Inflammatory macrophage treated with lipopolysaccharide for 1 hour (primary cell): Measurements from ENCODE around the gene AGAP1.

ENCODE experiments used
- DNase-seq, 2 donors: peaks; one replicate each; pipeline ENCODE4 v3.0.0-alpha.2; 2020 to 2022

Gene AGAP1

DNA sequence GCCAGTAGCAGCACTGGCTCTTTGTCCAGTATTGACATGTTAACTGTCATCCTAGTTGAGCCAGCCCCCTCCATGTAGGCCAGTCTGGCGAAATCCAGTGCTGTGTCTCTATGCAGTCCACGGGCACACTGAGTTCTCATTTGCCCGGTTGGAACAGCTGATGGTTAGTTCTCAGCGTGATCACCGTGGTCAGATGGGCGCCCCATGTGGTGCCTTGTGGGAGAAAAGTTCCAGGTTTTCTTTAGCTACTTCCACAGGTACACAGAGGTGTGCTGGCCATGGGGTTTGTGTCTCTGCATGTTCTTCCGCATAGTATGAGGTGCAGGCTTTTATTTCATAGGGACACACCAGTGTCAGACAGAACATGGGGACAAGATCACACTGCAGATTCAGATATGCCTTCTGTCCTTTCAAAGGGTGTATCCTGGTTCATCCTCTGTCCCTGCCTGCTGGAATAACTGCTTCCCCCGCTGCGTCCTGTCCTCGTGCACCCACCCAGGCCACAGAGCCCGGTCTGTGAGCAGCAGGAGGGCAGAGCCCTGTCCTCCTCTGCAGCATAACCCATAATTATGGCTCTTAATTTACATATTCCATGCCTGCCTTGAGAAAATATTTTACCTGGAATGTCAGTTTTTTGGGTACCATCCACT lies 340.3 kb downstream of the AGAP1 start:
- no peak for DNase-seq

DNA sequence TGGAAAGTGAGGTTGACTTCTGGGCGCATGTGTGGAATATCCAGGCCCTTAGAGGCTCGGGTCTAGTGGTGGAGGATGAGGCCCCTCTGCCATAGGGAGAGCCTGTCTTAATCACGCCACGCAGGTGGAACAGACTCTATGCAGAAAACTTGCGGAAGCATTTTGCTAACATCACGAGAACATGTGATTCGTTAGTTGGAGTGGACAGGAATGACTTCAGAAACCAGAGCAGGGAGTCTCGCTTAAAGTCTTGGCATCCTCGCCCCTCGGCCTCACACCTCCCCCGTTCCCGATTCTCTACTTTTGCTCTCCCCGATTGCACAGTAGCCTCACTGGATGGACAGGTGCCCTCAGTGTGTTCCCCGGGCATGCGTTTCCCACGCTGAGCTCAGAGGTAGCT lies 340.9 kb downstream of the AGAP1 start:
- no peak for DNase-seq

DNA sequence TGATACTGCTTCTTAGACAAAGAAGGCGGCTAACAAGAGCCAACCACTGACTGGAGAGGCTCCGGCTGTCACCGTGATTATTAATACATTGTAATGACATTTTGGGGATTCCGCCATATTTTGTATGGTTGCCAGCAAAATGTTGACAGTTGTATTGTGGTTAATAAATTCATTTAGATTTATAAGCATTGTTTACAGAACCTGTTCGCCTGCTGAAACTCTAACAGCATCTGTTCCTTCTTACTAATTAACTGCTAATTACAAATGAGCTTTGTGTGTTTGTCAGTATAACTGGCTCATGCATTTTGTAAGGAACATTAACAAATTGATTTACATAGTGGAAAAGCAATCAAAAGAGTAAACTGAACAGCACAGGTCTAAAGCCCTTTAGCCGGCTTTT lies 342.0 kb downstream of the AGAP1 start:
- DNase-seq: no peak

DNA sequence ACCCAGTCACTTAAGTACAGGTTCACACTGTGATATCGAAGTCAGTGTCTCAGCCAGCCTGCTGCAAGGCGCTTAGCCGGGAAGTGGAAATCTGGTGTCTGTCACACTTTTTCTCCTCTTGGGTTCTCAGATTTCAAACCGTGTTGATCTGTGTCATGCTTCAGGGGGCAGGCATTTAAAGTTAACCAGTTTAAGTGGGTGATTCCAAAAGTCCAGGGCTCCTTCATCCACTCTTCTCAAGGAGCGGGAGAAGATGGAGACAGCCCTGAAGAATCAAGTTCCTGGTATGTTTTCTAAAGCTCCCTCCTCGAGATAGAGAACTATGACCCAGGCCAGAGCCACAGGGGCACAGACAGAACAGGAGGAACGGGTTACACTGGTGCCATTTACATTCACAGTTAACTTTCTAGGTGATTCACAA lies 342.7 kb downstream of the AGAP1 start:
- DNase-seq: no peak

GRCh38 chr2:235839226-235839625 lies 345.4 kb downstream of the AGAP1 start:
- DNase-seq: no peak

DNA sequence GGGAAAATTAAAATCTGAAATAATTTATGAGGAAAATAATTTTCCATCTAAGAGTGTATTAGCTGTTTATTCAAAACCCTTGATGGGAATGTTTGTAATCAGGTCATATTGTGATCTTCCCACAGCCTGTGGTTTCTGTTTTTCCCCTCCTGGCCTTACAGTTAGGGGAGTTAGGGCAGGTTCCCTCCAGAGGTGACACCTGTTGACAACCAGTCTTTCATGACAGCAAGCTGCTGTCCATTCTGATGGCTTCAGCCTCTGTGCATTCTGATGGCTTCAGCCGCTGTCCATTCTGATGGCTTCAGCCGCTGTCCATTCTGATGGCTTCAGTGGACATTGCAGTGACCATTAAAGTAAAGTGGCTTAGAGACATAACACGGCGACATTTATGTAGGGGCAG lies 346.1 kb downstream of the AGAP1 start:
- DNase-seq: no peak

DNA sequence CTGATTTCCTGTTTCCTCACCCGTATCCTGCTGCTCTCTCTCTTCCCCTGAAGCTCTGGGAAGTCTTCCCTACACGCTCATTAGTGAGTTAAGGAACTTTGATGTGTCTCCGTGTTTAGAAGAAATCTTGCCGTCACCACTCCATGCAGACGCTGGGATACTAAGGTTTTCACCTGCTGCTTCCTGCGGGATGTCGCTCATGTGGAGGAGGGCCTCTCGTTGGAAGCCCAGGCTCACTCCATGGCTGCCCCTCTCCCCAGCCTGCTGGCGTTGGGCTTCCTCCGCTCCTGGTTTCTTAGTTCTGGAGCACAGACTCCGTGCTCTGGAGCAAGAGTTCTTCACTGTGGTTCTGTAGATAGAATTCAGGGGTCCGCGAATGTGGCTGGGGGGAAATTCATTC lies 348.0 kb downstream of the AGAP1 start:
- no peak for DNase-seq

- no peak for DNase-seq
These were observed 349.1 kb downstream of the AGAP1 start for GRCh38 chr2:235842941-235843340.

DNA sequence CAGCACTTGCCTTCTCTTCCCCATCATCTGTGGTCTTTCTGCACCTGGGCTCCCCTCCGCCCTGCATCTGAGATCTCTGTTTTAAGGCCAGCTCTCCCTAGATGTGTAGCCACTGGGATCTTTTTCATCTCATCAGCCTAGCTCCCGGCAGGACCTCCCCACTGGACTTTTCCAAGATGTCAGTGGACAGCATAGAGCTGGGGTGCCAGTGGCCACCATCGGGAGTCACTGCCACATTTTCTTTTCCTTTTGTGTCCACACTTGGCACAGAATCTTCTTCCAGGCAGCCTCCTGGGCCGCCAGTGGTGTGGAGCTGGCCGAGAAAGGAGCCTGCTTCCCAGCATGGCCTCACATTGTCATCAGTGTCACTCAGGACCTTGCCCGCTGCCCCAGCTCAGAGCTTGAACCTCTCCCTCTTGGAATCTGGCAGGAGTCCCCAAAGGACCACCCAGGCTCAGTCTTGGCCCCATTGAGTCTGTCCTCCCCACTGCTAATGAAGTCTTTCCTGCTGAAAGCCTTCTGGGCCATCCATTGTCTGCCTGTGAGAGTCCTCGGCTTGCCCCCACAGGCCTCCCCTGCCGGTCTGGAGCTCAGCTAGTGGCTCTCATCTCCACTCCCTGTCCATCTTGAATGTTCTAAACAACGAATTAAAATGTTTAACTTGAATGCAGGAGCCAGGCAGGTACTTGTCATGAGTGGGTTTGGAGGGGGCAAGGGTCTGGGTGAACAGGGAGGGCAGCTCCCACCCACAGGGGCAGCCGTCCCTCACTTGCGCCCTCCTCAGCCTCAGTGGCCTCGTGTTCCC lies 349.9 kb downstream of the AGAP1 start:
- no peak for DNase-seq

GRCh38 chr2:235844561-235844960 lies 350.7 kb downstream of the AGAP1 start:
- DNase-seq: no peak

DNA sequence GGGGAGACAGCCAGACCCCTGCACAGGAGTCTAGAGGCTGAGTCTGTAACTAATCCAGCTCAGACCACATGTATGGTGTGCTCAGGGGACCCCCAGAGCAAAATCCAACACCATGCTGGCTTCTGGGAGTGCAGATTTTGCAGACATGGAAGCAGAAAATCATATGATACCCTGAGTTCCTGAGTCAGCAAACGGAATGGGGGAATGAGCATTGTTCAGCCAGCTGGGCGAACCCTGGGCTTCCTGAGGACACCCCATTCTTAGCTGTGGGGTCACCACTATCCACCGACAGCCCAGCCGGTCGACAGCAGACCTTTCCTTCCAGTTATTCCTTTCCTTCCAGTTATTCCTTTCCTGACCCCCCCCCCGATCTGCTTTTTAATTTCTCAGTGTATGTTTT lies 351.4 kb downstream of the AGAP1 start:
- no peak for DNase-seq

GRCh38 chr2:235847576-235847975 lies 353.7 kb downstream of the AGAP1 start:
- no peak for DNase-seq

DNA sequence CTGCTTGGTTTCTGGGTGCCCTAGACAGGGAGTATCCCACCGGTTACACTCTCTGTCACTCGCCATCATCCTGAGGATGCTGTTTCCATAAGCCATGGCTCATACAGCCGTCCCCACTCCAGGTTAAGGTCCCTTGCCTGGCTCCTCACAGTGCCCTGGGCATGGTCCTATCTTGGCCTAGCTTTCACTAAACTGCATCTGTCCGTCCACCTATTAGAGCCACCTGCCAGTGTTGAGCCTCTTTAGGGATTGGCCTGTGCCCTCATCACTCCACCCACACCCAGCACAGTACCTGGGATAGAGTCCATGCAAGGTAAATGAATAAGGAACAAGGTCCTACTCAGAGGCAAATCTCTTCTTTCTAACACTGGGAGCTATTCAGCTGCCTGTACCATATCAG lies 354.2 kb downstream of the AGAP1 start:
- no peak for DNase-seq

- no peak for DNase-seq
These were observed 355.1 kb downstream of the AGAP1 start for GRCh38 chr2:235848946-235849345.

DNA sequence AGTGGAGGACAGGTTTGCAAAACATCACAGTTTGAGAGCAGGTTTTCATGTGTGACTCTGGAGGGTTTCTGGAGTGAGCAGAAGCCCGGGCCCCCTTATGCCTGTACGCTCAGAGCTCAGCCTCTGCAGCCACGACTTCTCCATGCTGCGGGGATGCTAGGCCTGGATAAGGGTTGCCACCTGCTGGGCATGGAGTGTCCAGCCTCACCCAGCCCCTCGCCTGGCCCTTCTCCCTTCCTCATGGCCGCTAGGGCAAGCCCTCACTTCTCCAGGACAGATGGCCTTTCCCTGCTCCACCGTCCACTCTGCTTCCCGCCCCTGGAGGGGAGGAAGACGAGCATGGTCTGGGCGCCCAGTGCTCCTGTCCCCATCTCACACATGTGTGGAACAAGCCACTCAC lies 355.6 kb downstream of the AGAP1 start:
- no peak for DNase-seq

- no peak for DNase-seq
These were observed 356.4 kb downstream of the AGAP1 start for GRCh38 chr2:235850289-235850688.

DNA sequence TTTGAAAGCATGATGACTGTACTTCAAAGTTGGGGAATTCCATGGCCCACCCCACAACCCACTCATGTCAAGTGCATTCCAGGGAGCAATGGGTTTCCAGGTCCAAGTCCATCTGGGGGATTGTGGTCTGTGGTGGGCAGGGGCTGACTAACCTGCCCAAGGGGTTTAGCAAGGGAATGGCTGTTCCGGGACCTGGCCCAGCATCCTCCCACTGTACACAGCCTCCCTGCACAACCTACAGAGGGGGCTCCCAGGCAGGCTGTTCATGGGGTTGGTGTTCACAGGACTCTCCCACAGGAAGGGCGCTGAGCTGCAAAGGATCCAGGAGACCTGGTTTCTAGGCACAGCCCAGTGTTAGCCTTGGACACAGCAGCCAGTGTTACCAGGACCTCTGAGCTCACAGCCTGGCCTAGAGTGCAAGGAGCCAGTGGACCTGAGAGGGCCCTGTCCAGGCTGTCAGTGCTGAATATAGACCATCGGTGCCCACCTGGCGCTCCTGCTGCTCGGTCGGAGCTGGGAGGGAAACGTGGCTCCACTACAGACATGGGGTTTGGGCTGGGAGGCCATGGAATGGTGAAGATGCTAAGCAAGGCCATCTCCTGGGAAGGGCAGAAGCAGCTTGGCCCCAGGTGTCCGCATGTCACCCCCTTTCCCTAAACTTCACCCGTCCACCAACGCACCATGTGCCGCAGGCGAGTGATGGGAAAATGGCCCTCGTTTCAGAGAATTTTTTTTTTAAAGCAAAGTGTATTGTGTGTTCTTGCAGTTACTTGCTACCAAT lies 357.1 kb downstream of the AGAP1 start:
- DNase-seq: no peak

- no peak for DNase-seq
These were observed 358.1 kb downstream of the AGAP1 start for GRCh38 chr2:235851828-235852525.

DNA sequence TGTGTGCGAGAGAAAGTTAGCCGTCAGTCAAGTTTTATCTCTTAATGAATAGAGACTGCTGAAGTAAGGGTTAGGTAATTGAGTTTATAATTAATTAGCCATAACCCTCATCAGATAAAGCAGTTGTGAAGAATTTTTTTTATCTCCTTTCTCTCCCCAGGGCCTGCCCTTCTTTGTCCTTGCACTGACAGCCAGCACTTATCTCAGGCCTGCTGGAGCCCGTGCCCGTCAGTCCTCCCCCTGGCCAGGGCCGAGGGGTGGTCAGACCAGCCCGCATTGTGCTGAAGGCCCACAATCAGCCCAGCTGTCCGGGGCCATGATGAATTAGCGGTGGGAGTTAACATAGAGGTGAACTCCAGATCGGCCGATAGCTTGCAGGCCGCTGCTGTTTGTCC lies 358.7 kb downstream of the AGAP1 start:
- DNase-seq: no peak

DNA sequence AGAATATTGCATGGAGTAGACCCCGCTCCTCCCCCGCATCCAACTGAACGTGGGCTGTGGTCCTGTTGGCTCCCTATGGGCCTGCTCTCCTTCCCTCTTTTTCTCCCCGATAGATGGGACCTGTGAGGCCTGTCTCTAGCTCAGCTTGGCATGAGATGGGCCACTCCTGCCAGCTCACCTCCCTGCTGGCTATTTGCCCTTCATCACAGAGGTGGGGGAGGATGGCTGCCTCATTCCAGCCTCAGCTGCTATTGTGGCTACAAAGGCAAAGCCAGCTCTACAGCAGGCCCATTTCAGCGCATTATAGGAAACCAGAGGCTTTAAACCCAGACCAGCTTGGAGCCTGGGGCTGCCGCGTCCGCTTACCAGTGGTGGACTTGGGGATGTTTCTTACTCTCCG lies 360.4 kb downstream of the AGAP1 start:
- DNase-seq: no peak

GRCh38 chr2:235855011-235855410 lies 361.2 kb downstream of the AGAP1 start:
- DNase-seq: no peak

- DNase-seq: no peak
These were observed 362.5 kb downstream of the AGAP1 start for GRCh38 chr2:235856151-235856854.

DNA sequence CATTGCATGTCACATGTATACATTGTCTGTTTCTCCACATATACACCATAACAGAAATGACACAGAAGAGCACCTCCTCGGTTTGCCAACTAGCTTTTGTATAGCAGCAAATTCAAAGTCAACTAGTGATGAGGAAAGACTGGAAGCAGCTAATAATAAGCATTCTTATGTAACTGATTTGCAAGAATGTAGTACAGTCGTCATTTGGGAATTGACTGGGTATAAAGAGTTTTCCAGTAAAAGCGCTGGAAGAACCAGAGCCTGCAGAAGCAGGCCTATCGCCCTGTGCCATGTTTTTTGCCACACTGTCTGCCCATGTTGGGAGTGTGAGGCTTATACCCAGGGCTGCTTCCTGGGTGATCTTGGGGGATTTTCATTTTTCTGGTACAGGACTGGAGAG lies 363.8 kb downstream of the AGAP1 start:
- DNase-seq: no peak
